NCI-H69 (cell line): Measurements from ENCODE around the gene FRMD6.

Source experiments
- DNase-seq: peaks from one replicate; lab custom pipeline; 2025; lab: John Stamatoyannopoulos, UW

Gene FRMD6

DNA sequence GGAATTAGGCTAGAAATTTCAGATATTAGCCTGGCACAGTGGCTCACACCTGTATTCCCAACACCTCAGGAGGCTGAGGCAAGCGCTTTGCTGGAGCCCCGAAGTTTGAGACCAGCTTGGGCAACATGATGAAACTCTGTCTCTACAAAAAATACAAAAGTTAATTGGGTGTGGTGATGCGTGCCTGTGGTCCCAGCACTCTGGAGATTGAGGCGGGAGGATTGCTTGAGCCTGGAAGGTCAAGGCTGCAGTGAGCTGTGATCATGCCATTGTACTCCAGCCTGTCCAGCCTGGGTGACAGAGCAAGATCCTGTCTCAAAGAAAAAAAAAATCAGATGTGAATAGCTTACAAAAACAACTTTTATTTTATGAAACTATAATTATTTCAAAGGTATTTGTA, 15.1 kb downstream of the FRMD6 start:
- DNase-seq, result peak; percentile 34

DNA sequence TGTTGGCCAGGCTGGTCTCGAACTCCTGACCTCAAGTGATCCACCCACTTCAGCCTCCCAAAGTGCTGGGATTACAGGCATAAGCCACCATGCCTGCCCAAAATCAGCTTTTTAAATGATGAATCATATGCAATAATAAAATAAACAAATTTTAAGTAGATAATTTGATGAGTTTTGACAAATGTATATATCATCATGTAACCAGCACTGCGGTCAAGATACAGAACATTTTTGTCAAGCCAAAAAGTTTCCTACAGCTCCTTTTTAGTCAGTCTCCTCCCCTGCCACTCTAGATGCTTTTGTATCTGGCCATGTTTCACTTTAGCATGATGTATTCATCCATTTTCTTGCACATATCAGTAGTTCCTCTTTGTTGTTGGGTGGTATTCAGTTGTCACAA, 17.2 kb downstream of the FRMD6 start:
- DNase-seq, result no peak

DNA sequence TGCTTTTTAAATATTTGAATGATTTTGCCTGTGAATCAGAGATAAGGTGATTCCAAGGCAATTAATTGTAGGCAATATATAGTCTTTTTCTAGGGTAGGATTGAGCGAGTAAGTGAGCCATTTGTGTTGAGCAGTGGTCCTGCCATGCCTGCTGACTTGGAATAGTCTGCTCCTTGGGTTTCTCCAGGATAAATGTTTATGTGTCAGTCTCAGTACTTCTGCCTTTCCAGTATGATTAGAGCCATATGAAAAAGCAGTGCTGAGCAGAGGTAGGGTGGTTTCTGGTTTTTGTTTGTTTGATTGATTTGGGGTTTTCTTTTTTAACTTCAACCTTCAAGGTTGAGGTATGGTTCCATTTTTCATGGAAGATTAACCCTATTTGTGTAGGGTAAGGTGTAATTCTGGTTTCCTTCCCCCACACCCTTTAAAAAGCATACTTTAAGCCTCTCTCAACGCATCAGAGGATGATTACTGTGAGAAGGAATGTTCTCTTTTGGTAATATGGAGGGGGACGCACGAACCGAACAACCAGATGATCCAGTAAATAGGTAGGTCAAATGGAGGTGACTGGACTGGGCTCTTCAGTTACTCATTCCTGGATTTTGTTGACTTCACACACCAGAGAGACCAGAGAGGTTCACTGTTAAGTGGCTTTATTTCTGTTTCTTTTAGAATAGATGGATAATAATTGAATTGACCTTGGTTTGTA, 22.7 kb downstream of the FRMD6 start:
- no peak for DNase-seq

DNA sequence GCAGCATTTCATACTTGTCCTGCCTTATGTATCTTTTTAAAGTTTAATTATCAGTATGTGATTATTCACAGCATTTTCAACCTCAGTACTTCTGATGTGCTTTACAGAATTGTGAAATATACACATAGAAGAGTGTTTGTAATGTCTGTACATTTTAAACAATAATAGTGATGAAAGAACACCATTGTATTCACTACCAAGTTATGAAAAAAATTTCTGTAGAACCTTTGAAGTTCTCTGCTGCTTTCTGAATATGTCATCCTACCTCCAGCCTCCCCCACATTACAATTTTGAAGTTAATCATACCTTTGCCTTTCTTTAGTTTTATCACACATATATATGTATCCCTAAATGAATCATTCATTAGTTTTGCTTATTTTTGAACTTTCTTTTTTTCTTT, 24.8 kb downstream of the FRMD6 start:
- DNase-seq, result no peak

DNA sequence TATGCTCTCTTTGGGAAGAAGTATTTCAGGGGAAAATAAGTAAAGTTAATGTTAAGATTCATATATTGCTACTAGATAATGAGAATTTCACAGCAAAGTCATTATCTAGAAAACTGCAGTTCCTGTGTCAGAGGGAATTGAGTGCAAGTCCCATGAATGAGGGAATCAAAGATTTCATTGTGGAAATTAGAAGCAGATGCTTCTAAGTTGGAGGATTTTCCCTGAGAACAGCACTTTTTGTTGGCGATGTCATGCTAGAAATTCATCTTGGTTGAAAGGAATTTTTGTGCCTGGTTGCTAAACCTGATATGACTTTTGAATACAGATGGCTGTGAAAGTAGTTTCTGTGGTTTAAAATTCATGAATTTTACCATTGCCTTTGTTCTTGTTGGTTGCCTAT, 25.6 kb downstream of the FRMD6 start:
- DNase-seq, result no peak

DNA sequence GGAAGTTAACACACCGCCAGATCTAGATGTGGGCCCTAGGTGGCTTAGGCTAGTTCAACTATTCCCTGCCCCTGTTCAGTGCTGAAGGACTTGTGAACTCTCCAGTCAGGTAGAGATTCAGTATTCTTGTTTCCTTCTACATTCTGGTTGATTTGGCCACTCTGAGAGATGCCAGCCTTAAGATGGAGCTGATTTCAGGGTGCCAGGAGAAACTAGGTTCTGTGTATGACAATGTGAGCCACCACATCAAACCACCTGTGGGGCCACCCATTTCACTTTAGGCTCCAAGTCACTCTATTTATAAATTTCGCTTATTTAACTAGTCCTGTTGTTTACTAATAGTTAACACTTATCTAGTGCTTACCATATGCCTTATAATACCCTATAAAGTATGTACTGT, 26.0 kb downstream of the FRMD6 start:
- no peak for DNase-seq

DNA sequence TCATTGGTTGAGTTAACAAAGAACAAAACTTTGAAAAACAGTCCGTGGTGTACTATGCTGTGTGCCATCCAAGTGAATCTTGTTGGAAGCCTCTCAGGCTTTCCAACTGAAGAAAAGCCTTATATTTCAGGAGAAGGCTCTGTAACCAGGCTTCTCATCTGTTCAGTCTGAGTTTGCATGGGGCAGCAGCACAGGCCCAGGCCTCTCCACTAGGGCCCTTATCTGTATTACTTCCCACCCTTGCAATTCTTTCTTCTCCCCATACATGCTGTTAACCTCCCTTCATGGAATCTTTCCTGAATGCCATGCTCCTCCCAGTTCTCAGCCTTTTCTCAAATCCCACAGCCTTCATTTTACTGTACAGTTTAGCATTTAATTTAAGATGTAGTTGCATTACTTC, 28.3 kb downstream of the FRMD6 start:
- DNase-seq, result no peak

DNA sequence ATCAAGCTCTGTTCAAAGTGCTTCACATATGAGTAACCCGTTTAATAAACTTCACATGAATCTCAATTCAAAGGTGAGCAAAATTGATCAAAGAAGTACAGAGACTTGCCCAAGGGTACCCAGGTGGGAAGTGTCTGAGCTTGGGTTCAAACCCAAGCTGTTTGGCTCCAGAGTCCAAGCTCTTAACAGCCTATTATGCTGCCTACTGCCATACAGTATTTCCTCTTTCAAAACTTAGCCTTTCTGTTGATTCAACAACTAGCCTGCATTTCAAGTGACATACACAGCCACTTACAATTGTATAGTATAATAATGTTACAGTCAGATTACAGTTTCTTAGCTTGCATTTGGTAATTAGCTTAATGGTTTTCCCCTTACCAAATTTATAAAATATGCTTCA, 29.7 kb downstream of the FRMD6 start:
- peak; percentile 76 for DNase-seq

DNA sequence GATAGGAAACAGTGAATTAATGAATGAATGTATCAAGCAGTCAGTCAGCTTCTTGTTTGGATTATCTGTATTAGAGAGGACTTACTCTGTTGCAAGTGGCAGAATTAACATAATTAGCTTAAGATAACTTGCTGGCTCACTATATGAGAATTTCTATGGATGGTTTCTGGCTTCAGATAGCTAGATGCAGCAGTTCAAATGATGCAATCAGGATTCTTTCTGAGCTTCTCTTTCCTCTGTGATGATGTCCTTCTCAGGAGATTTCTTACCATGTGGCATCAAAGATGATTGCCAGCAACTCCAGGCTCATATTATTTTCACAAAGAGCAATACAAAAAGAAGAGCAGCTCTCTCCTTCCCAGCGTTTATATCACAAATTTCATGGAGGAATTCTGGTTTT, 30.7 kb downstream of the FRMD6 start:
- DNase-seq, result peak; percentile 27

DNA sequence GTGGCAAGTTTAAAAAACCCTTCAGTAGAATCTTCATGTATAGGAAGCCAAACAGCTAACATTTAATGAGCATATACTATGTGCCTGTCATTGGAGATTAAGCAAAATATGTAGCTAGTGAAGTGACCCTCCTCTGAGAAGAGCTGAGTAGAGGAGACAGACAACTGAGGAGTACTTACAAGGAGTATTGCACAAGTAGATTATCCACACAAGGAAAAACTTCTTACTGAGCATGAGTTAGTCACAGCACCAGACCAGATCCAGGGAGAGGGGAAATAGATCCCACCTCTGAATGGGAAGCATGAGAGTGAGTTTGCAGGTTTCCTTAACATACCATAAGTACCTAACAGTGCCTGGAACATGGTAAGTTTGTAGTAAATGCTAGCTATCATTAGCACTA, 33.0 kb downstream of the FRMD6 start:
- DNase-seq, result no peak

DNA sequence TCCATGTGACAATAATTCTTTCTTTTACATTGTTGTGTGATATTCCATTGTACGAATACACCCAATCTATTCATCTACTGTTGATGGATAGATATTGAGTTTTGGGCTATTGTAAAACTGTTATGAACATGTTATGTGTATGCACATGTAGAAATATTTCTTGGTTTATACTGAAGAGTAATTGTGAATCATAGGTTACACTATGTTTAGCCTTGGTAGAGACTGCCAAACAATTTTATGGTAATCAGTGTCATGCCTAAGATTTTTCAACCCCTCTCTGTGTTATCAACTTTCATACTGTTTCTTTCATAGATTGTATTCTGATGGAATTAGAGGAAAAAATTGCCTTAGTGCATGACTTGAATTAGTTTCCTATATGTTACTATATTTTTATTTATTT, 39.5 kb downstream of the FRMD6 start:
- DNase-seq, result no peak

DNA sequence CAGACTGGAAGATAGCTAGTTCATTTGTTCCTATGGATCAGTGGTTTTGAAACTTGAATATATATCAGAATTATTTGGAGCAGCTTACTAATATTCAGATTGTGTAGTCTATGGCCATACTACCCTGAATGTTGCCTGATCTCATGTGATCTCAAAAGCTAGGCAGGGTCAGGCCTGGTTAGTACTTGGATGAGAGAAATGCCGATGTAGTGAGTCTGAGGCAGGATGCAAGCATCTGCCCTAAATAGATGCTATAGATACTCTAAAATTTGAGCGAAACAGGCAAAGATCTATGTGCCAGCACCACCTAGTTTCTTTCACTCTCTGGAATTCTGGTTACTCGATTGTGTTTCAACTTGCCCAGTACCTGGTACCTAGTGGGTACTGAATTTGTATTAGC, 40.9 kb downstream of the FRMD6 start:
- no peak for DNase-seq

DNA sequence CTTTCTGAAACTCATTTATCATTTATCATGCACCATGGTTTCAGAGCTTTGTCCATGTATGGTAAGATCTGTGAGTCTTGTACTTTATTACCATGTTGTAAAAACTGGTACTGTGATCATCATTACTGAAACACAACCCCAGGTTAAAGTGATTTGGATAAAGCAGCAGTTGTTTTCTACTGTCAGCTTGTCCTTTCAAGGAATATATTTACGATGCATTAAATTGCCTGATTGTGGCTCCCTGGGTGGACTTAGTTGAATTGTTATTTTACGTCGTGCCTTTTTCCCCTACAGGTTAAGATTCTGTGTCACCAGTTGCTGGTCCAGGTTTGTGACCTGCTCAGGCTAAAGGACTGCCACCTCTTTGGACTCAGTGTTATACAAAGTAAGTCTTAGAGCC, 46.1 kb downstream of the FRMD6 start:
- peak; percentile 94 for DNase-seq

DNA sequence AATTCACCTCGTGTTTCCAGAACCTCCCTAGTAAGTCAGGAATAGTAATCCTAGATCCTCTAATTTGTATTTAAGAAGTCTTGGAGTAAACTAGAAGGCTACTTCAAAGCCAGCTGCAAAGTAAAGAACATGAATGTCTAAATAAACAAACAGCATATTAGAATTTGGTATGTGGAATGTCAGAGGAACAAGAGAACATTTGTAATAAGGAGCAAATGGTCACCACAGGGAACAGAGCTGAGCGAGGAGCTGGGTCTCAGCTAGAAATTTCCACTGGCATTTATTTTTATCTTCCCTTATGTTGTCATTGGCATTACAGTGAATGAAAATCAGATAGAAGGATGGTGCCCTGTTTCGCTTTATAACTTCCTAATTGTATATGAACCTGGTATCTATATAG, 50.2 kb downstream of the FRMD6 start:
- DNase-seq, result no peak

DNA sequence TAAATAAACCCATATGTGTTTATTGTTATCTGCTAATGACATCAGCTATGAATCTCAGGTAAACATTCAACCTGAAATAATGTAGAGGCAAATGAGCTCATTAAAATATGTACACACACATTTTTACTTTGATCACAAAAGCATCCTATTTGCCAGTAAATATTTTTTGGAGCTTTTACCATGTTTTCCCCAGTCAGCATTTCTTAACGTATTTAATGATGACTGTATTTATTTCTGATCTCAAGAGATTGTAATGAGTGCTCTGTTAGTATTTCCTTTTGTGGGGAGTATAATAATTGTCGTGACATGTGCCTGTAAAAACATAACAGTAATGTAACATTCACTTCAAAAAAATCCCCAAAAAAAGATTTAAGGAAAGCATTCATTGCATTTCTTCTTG, 52.1 kb downstream of the FRMD6 start:
- DNase-seq, result no peak

DNA sequence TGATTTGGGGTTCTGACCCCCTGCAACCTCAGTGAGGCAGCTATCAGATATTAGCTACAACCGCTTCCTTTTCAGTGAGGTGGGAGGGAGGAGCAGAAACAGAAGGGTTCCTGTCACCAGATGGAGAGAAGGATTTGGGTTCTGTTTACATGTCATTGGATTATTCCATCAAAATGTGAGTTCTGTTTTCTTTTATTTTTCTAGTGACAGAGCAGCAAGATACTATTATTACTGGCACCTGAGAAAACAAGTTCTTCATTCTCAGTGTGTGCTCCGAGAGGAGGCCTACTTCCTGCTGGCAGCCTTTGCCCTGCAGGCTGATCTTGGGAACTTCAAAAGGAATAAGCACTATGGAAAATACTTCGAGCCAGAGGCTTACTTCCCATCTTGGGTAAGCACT, 52.8 kb downstream of the FRMD6 start:
- peak; percentile 67 for DNase-seq

DNA sequence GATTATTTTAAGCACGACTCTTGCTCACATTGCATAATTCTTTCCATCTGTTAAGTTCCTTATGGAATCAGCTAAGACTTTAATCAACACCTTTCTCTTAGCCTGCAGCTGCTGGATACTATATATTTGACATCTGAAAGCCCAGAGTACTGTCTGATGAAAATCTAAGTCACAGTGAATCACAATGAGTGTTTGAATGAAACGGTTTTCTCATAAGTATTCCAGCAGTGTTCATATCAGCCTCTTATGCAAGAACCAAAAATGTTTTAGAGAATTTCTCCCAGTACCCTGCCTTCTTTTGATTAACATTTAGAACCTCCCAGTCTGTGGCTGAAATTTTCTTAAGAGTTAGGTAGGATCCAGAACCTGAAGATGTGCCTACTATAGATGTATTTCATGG, 55.6 kb downstream of the FRMD6 start:
- DNase-seq, result no peak

DNA sequence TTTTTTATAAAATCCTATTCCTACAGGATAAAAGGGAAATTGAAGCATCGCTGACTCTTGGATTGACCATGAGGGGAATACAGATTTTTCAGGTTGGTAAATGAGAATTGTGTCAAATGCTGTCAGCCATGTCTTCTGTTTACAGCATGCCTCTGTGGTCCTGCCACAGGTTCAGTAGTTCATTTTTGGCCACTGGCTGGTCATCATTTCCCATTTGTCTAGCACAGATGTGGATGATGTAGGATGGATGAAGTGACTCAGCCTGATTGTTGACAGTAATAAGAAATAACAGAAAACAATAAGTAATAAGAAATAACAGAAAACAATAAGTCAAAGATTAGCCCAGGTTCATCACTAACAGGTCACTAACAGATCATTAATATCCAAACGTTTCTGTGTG, 59.8 kb downstream of the FRMD6 start:
- DNase-seq, result no peak

DNA sequence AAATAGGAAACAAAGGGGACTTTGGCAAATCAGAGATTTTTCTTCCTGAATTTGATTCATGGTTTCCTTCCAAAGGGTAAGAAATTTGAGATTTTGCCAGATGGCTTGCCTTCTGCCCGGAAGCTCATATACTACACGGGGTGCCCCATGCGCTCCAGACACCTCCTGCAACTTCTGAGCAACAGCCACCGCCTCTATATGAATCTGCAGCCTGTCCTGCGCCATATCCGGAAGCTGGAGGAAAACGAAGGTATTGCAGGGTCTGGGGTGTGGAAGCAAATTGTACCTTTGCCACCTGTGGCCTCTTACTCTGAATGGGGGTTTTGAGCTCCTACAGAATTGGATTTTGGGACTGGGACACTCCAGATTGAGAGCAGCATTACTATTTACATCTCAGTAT, 63.5 kb downstream of the FRMD6 start:
- DNase-seq, result peak; percentile 78

DNA sequence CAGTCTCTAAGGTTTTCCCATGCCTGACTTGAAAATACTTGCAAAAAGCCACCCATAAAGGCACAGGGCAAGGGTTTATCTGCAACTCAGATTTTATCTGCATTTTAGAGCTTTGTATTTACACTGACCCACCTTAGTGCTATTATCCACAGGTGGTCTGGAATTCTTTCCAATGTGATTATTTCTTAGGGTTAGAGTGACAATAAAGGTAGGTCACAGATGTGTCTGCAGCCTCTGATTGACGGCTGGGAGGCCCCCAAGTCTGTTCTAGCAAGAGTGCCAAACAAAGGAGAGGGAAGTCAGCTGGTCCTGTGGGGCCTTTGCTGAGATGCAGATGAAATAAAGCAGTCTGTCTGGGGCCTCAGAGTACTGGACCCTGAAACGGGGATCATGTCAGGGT, 64.0 kb downstream of the FRMD6 start:
- DNase-seq, result peak; percentile 53

DNA sequence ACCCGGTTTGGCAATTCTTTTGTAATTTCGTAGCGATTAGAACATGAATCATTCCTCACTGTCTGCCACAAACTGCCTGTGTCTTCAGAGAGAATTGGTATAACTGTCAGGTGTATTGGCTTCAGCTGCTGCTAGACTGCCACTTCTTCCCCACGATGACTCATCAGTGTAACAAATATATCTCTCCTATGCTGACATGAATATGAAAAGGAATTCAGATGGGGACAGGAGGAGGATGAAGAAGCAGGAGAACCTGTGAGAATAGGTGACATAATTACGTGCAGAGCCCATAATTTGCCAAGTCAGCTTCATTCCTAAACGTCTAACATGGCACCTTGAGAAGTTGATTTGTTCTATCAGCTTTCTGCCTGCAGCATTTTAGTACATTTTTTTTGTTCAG, 64.9 kb downstream of the FRMD6 start:
- DNase-seq, result peak; percentile 56

DNA sequence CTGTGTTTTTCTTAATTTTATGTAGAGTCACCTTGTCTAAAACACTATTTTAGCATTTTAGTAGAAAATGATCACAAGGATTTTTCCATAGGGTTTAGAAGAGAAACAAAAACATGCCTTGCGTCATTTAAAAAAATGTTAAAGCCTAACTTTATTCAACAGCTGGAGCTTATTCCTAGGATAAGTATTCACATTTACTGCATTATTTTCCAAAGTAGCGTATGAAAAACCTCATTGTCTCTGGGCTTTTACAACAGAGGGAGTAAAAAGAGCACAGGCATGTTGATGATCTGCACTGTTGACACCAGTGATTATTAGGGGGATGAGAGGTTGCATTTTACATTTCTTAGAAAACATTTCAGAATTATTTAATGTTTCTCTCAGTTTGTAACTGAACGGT, 66.1 kb downstream of the FRMD6 start:
- no peak for DNase-seq

DNA sequence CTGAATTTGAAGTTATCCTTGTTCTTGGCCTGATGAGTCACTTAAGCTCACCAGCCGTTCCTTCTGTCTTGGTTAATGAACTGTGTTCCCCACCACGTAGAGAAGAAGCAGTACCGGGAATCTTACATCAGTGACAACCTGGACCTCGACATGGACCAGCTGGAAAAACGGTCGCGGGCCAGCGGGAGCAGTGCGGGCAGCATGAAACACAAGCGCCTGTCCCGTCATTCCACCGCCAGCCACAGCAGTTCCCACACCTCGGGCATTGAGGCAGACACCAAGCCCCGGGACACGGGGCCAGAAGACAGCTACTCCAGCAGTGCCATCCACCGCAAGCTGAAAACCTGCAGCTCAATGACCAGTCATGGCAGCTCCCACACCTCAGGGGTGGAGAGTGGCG, 68.2 kb downstream of the FRMD6 start:
- DNase-seq, result no peak

DNA sequence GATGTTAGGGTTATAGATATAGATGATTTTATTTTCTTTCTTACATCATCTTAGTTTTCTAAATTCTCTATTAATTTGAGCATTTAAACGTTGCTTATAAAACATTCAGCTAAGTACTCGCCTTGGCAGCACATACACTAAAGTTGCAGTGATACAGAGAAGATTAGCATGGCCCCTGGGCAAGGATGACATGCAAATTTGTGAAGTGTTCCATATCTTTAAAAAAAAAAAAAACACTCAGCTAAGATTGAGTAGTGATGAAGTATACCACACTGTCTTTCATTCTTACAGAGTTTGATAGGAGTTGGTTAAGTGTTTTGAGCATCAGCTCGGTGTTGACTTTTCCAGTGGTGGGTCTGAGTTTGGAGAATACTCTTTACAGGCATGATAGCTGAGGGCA, 72.3 kb downstream of the FRMD6 start:
- DNase-seq, result no peak

DNA sequence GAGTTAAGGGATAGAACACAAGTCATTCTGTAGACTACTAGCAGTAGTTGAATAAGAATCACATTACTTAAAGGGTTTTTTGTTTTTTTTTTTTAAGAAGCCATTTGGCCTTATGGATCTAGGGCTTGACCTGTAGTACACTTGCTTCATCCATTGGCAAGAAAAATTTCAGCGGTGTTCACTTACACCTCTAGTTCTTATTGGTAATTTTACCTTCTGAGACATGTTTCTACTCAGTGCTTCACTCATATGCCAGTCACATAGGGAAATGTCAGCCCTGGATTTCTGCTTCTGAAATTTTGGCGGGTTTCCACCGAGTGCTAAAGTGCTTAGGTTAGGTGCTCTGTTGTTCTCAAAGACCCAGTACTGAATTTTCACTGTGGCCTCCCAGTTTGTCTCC, 72.9 kb downstream of the FRMD6 start:
- DNase-seq, result no peak
